GM21619 (cell line): Measurements from ENCODE around the gene ADAMTSL2.
"Not testable (repeated sequence)": the region's sequence is repeated elsewhere in the genome, so short reads cannot be mapped to it uniquely, and the experiment has no call there.

Experiments
- ATAC-seq: cut with Tn5 transposase; IDR thresholded peaks from one replicate; pipeline ENCODE4 v1.9.1; 2021; ENCODE audit not compliant: unreplicated experiment

The ADAMTSL2 gene

GRCh38 chr9:133554729-133555128, 20.2 kb downstream of the ADAMTSL2 start:
- no peak for ATAC-seq

GRCh38 chr9:133556354-133556753, 21.9 kb downstream of the ADAMTSL2 start:
- ATAC-seq = no peak

- no peak for ATAC-seq
Observed at GRCh38 chr9:133557581-133557980, 23.1 kb downstream of the ADAMTSL2 start.

GRCh38 chr9:133558191-133559126, 24.0 kb downstream of the ADAMTSL2 start:
- ATAC-seq = peak; percentile 62

- no peak for ATAC-seq
Observed at GRCh38 chr9:133560311-133560710, 25.8 kb downstream of the ADAMTSL2 start.

GRCh38 chr9:133560944-133561343, 26.4 kb downstream of the ADAMTSL2 start:
- ATAC-seq = no peak

GRCh38 chr9:133561976-133562554, 27.6 kb downstream of the ADAMTSL2 start:
- no peak for ATAC-seq

- ATAC-seq = no peak
Observed at GRCh38 chr9:133562611-133563290, 28.2 kb downstream of the ADAMTSL2 start.

- ATAC-seq = no peak
Observed at GRCh38 chr9:133563291-133563796, 28.8 kb downstream of the ADAMTSL2 start.

- not testable (repeated sequence) for ATAC-seq
Observed at GRCh38 chr9:133563814-133564213, 29.3 kb downstream of the ADAMTSL2 start.

- no peak for ATAC-seq
Observed at GRCh38 chr9:133564451-133565116, 30.1 kb downstream of the ADAMTSL2 start.

GRCh38 chr9:133566382-133566781, 31.9 kb downstream of the ADAMTSL2 start:
- no peak for ATAC-seq

GRCh38 chr9:133566817-133567216, 32.3 kb downstream of the ADAMTSL2 start:
- no peak for ATAC-seq

- no peak for ATAC-seq
Observed at GRCh38 chr9:133568186-133568585, 33.7 kb downstream of the ADAMTSL2 start.

GRCh38 chr9:133569121-133569785, 34.7 kb downstream of the ADAMTSL2 start:
- no peak for ATAC-seq

- ATAC-seq = no peak
Observed at GRCh38 chr9:133569891-133570690, 35.6 kb downstream of the ADAMTSL2 start.

GRCh38 chr9:133570691-133571080, 36.2 kb downstream of the ADAMTSL2 start:
- no peak for ATAC-seq

- ATAC-seq = no peak
Observed at GRCh38 chr9:133571391-133571890, 36.9 kb downstream of the ADAMTSL2 start.

GRCh38 chr9:133571896-133572595, 37.5 kb downstream of the ADAMTSL2 start:
- ATAC-seq = no peak
